Measurements from ENCODE around the gene FAM227A.

DNA sequence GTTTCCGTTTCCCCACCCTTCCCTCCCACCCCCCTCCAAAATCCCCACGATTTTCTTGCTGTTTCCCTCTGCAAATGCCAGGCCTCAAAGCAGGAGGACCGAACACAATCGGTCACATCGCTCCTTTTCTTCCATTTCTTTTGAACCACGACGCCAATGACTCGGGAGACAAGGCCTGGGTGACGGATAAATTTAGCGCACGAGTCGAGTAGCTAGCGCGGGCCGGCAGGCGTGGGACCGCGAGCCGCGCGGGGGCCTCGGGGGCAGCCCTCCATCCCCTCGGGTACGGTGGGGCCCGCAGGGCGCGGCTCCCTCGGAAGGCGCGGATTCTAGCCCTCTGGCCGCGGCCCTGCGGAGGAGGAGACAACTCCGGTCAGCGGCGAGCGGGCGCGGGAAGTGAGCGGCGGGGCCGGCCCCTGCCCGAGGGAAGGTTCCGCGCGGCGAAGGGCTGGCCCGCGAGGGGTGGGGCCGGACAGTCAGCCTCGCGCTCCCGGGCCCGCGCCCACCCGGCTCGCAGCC, 44.1 kb upstream of the FAM227A start:
- TF ChIP-seq, protein P1, sequence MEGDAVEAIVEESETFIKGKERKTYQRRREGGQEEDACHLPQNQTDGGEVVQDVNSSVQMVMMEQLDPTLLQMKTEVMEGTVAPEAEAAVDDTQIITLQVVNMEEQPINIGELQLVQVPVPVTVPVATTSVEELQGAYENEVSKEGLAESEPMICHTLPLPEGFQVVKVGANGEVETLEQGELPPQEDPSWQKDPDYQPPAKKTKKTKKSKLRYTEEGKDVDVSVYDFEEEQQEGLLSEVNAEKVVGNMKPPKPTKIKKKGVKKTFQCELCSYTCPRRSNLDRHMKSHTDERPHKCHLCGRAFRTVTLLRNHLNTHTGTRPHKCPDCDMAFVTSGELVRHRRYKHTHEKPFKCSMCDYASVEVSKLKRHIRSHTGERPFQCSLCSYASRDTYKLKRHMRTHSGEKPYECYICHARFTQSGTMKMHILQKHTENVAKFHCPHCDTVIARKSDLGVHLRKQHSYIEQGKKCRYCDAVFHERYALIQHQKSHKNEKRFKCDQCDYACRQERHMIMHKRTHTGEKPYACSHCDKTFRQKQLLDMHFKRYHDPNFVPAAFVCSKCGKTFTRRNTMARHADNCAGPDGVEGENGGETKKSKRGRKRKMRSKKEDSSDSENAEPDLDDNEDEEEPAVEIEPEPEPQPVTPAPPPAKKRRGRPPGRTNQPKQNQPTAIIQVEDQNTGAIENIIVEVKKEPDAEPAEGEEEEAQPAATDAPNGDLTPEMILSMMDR (IDR thresholded peaks at IDR 0.05; ENCODE audit: control extremely low read depth in 1 of 3, insufficient read depth in 1 of 3, low read depth in 1 of 3, low read length in 3 of 3): no peak
- no peak for TF ChIP-seq CREB1 (IDR thresholded peaks at IDR 0.05)
